NK-92 (cell line): ENCODE measurements around the gene ZBTB39.
"Not testable (repeated sequence)": the region's sequence is repeated elsewhere in the genome, so short reads cannot be mapped to it uniquely, and the experiment has no call there.

Experiments
- DNase-seq: peaks from one replicate; lab custom pipeline; 2025; ENCODE audit not compliant: unreplicated experiment; lab: John Stamatoyannopoulos, UW

The ZBTB39 gene

GRCh38 chr12:57031789-57032188, 25.4 kb upstream of the ZBTB39 start:
- no peak for DNase-seq

GRCh38 chr12:57031138-57031725, 24.9 kb upstream of the ZBTB39 start:
- DNase-seq: no peak

- DNase-seq: no peak
These were observed 23.1 kb upstream of the ZBTB39 start for GRCh38 chr12:57029457-57029856.

- DNase-seq: no peak
These were observed 21.4 kb upstream of the ZBTB39 start for GRCh38 chr12:57027805-57028153.

GRCh38 chr12:57027011-57027804, 20.9 kb upstream of the ZBTB39 start:
- DNase-seq: no peak

GRCh38 chr12:57025196-57025595, 18.9 kb upstream of the ZBTB39 start:
- no peak for DNase-seq

GRCh38 chr12:57022324-57022723, 16.0 kb upstream of the ZBTB39 start:
- not testable (repeated sequence) for DNase-seq

GRCh38 chr12:57019983-57020719, 13.8 kb upstream of the ZBTB39 start:
- DNase-seq: no peak

GRCh38 chr12:57018906-57019305, 12.6 kb upstream of the ZBTB39 start:
- no peak for DNase-seq

- not testable (repeated sequence) for DNase-seq
These were observed 12.0 kb upstream of the ZBTB39 start for GRCh38 chr12:57018353-57018752.

GRCh38 chr12:57016348-57016747, 10.0 kb upstream of the ZBTB39 start, which contains the start of gene TAC3:
TAC3 (minus strand) TSS chr12:57016529; CDS start chr12:57015797, 732 bp downstream.
- DNase-seq: no peak

GRCh38 chr12:57012600-57013465, 6.5 kb upstream of the ZBTB39 start:
- no peak for DNase-seq

- DNase-seq: no peak
These were observed 5.4 kb upstream of the ZBTB39 start for GRCh38 chr12:57011438-57012424.

- no peak for DNase-seq
These were observed 4.4 kb upstream of the ZBTB39 start for GRCh38 chr12:57010627-57011247.

GRCh38 chr12:57009949-57010626, 3.7 kb upstream of the ZBTB39 start:
- DNase-seq: no peak

- DNase-seq: no peak
These were observed 1.8 kb upstream of the ZBTB39 start for GRCh38 chr12:57008178-57008577.

- no peak for DNase-seq
These were observed 596 bp upstream of the ZBTB39 start for GRCh38 chr12:57006809-57007475.

- DNase-seq: no peak
These were observed 1.7 kb downstream of the ZBTB39 start for GRCh38 chr12:57004651-57005050.
